GM21786 (cell line): ENCODE measurements around the gene TRIP12.
"Not testable (repeated sequence)": the region's sequence is repeated elsewhere in the genome, so short reads cannot be mapped to it uniquely, and the experiment has no call there.

Experiments
- ATAC-seq: cut with Tn5 transposase; IDR thresholded peaks from one replicate; pipeline ENCODE4 v1.9.1; 2021; ENCODE audit not compliant: unreplicated experiment

The TRIP12 gene

DNA sequence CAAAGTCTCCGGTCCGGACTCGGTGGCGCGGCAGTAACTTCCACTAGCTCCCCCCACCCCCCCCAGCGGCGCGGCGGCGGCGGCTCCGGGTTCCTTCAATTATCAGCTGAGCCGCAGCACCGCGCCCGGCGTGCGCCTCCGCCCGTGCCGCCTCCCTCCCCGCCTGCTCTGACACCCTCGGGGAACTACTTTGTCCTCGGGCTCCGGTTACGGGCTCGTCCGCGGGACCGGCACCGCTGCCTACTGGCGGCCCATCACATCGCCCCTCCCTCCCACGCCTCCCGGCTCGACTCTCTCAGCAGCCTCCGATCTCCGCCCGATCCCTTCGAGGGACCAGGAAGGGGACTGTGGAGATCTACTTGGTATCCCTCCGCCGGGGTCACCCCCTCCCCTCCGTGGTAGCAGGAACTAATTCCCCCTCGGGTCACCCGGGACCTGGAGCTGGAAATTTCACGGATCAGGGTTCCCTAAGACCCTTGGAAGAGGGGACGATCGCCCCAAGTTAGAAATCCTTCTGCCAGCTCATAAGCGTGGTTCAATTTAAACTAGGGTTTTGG lies at the start of gene TRIP12:
TRIP12 (minus strand) TSS at position 118 of the 557 bp plus-strand sequence. CDS start 41,930 bp downstream, outside the sequence.
- ATAC-seq: peak; percentile 69

DNA sequence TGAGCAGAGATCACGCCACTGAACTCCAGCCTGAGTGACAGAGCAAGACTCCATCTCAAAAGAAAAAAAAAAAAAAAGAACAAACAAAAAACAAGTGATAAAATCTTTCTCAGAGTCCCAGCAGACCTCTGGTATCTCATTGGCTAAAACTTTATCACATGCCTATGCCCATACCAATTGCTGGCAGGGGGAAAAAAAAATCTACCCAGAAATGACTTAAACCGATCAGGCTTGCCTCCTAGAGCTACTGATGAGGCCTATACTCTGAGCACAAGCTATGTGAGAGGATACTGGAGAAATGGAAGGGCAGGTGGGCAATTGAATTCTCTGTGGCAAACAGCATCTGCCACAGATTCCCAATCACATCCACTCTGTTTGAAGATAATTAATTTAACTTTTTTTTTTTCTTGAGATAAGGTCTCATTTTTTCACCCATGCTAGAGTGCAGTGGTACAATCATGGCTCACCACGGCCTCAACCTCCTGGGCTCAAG lies 49.5 kb upstream of the TRIP12 start:
- ATAC-seq: no peak

DNA sequence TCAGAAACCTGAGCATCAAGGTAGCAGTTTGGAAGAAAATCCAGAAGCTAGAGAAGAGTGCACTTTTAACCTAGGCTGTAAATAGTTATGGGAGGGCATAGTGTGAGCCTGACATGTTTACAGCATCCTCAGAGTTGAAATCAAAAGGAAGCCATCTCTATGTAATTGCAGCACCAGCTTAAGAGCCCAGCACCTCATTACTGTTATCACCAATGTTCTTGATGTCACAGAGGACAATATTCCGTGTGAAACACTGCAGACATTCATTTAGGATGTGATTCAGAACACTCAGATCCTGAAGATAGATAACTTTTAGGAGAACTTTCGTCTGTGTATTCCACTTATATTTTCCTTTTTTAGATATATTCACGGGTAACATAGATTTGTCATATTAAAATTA lies 48.6 kb upstream of the TRIP12 start:
- no peak for ATAC-seq

DNA sequence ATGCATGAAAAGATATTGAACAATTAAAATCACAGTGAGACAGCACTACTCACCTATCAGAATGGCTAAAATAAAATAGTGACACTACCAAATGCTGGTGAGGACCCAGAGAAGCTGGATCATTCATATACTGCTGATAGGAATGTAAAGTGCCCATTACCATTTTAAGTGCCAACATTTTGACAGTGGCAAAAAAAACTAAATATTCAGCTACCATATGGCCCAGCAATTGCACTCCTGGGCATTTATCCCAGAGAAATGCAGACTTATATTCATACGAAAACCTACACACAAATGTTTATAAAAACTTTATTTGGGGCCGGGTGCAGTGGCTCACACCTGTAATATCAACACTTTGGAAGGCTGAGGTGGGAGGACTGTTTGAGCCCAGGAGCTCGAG lies 48.1 kb upstream of the TRIP12 start:
- no peak for ATAC-seq

DNA sequence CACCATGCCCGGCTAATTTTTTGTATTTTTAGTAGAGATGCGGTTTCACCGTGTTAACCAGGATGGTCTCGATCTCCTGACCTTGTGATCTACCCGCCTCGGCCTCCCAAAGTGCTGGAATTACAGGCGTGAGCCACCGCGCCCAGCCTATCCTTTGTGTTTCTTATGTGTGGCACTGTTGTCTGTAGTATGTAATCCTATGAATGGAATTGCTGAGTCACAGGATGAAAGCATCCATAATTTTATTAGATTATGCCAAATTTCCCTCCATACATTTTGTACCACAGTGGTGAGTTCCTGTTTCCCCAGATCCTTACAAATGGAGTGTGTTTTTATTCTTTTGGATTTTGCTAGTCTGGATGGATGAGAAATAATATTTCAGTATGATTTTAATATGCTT lies 41.8 kb upstream of the TRIP12 start:
- ATAC-seq: not testable (repeated sequence)

DNA sequence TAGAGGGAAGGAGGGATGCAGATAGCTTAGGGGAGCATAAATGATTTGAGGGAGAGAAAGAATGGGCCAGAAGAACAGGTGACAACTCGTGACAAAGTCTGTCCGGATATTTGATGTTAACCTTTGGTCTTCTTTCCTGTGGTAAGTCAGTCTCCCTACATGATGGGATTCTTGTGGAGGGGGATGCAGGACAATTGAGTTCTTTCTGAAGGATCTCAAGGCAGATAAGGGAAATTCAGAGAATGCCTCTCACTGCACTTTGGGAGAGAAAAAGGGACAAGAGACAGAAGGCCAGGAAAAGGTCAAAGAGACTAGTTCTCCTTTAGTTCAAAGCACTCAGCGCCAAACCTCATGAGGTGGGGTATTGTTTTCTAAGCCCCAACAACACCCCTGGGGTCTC lies 34.7 kb upstream of the TRIP12 start:
- no peak for ATAC-seq

DNA sequence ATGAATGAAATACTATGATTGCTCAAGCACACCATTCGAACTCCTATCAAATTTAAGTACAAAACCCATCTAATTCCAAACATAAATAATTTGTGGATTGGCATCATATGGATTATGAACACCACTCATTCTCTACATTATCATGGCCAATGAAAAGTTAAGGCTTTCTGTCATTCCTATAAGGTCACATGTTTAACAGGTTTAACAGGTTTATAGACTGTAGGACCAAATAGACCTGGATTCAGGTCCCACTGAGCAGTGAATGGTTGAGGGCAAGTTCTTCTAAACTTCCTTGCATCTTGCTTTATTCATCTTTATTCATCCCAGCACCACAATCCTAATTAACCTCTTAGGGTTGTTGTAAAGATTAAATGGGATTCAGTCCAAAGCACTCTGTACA lies 33.9 kb upstream of the TRIP12 start:
- ATAC-seq: no peak

DNA sequence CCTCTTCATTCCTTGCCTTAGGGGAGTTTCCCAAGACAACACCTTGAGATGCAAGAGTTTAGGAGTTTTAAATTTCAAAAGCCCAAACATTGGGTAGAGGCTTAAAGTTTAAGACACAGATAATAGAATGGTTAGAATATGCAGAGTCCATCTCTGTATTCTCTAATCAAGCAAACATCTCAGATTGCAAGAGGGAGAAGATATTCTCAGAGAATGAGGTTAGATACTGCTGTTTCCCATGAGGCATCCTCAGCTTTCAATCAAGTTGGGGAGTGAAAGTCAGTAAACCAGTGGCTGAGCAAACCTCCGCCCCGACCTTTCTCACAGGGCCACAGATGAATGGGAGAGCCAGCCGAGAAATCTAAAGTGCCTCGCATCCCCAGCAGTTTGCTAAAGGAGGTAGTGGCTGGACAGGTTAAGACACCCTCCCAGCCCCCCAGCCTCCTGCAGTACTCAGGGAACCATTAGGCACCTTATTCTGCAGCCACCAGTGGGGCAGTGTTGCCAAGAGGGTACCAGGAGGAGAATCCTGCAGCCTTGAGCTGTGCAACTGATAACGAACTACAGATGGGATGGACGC lies 30.5 kb upstream of the TRIP12 start:
- ATAC-seq: no peak

DNA sequence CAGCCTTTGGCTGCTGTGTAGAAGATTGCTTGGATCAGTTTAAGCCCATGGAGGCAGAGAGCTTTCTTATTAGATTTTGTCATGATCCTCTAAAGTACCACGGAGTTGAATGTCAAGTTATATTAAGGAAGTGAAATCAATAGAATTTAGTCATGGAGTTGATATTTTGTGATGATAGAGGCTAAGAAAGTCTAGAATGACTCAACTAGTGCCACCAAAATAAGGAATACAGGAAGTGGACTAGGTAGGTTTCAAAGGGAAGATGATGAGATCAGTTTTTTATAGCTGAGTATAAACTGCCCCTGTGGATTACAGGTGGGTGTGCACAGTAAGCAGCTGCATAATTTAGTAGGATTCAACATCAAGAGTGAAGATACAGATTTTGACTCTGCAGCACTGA lies 25.7 kb upstream of the TRIP12 start:
- ATAC-seq: peak; percentile 64

DNA sequence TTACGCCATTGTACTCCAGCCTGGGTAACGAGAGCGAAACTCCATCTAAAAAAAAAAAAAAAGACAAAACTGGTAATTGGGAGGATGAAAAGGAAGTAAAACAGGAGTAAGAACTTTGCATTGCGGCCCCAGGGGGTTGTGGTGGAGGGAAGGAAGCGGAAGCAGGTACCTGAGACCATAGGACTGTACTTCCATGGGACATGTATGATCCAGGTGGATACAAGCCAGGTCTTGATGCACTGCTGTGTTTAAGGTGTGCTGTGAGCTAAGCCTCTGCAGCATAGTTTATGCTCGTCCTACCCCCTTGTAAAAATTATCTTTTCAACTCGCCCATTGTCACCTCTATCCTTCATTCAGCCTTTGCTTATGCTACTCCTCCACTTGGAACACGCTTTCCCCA lies 24.2 kb upstream of the TRIP12 start:
- ATAC-seq: no peak

DNA sequence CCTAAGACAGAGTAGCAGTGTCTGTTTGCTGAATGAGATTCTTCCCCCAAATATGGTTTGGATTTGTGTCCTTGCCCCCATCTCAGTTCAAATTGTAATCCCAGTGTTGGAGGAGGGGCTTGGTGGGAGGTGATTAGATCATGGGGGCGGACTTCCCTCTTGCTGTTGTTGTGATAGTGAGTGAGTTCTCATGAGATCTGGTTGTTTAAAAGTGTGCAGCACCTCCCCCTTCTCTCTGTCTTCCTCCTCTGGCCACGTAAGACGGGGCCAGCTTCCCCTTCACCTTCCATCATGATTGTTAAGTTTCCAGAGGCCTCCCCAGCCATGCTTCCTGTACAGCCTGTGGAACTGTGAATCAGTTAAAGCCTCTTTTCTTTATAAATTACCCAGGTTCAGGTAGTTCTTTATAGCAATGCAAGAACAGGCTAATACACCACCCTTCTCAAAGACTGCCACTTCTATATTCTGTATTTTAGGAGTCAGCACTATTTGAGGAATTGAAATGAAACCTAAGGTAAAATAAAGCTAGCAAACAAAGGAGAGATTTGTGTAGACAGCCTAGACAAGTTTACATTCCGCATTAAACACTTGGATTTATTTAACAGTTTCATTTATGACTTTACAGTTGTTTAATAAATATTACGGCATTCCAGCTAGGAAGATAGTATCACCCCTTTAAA lies 22.1 kb upstream of the TRIP12 start:
- ATAC-seq: no peak

DNA sequence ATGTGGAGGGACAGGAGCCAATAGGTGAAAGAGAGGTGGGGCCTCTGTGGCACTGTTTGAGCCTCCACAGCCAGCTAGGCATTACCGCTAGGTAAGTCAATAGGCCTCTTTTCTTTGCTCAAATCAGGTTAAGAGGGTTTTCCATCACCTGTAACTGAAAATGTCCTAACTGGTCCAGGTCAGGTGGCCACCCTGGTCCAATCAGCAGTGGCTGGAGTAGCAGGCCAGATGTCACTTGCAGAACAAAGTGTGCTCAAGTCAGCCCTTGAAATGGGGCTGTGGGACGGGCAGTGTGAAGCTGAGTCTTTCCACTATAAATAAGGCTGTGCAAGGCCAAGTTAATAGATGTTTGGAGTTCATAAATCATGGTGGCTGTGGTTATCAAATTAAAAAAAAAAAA lies 21.4 kb upstream of the TRIP12 start:
- no peak for ATAC-seq

DNA sequence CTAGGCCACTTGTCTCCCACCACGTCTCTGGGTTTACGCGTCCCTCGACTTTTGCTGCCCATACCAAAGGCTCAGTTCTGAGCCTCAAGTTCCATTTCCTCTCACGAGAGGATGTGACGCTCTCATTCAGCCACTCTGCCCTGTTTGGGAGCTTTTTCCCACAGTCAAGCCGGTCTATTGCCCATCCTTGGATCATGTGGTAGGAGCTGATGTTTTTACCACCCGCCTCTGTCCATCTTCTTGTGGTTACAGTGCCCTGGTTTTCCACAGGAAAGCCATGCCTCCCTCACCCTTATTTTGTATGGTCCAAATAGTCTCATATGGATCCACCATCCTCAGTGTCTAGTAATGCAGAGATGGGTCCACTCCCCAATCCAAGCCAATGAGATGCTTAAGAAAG lies 20.9 kb upstream of the TRIP12 start:
- no peak for ATAC-seq

DNA sequence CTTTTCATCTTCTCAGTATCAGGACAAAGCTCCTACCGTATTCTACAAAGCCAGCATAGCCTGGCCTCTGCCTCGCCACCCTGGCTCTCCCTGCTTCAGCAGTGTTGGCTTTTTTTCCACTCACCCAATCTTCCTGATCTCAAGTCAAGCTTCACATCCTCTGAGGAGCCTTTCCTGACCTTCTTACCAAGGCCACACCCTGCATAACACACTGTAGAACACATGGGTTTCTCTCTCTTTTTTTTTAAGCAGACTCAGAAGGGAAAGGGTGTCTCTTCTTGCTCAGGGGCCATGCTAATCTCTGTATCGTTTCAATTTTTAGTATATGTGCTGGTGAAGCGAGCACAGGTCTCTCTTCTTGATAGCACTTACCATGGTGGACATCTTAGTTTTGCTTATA lies 15.7 kb upstream of the TRIP12 start:
- ATAC-seq: no peak

DNA sequence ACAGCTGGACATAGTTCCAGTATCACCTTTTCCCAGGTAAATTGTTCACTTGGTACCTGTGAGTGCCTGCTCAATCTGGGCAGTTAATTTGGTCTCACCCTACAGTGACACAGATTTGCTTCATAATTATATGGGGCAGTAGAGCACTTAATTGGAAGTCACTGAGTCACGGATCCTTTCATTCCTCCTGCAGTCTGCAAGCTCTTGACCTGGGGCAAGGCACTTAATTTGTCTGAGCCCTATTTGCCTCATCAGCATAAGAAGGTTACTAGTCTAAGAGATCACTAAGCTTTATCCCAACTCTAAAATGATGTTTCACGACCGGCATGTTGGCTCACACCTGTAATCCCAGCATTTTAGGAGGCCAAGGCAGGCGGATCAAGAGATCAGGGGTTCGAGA lies 9.4 kb upstream of the TRIP12 start:
- no peak for ATAC-seq

DNA sequence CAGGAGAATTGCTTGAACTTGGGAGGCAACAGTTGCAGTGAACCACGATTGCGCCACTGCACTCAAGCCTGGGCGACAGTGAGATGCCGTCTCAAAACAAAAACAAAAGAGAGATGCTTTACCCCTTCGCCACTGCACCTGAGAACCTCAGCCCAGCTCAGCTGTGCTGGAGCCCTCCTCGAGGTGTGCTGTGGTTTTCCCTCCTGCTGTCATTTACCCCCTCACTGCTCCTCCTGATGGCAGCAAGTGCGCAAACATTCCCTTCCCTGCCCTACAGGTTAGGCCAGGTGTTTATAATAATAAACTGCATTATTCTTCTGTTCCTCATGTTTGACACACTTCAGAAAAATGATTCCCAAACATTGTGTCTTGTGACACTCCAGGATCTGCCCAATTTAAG lies 8.8 kb upstream of the TRIP12 start:
- no peak for ATAC-seq

DNA sequence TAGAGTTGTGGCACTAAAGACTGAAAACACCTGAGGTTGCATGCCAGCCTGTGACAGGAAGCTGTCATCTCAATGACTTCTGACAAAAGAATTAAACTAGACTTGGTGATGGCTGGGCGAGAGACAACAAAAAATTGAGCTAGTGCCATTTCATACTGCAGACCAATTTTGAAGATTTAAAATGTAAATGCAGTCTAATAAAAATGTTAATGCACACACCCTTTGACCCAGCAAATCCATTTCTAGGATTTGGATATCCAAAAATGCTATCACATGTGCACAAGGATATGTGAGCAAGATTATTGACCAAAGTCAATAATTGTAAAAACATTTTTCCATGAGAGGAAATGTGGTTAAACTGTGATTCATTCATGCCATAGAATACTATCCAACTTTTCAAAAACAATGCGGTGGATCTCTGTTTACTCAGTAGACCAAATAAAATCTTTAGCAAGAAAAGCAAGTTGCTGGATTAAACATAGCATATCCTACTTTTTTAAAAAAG lies 6.1 kb upstream of the TRIP12 start:
- ATAC-seq: no peak

DNA sequence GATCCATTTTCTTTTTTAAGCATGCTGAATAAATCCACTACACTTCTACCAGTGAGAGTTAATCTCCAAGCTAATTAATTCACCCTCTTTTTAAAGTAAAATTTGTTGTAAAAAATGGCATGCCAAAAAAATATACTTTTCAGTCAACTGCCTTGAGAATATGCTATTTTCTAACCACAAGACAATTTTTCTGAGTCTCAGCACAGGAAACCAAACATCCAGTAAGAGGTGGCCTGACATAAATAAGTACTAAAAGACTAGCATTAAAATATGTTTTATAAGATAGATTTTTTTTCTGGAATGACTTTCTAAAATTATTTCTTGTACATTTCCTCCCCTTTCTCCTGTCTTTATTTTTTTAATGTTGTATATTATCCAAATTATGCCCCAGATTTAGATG lies 3.4 kb upstream of the TRIP12 start:
- no peak for ATAC-seq

DNA sequence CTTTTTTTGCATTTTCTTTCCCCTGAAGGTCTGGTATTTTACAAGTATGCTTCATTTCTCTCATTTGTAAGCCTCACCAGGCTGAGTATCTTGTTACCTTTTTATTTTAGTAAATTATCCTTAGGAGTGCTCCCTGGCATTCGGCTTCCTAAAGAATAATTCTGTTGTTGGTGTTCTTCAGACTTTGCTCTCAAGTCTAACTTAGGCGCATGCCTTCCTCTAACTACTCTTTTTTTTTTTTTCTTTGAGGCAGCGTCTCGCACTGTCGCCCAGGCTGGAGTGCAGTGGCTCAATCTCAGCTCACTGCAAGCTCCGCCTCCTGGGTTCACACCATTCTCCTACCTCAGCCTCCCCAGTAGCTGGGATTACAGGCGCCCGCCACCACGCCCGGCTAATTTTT lies 2.7 kb upstream of the TRIP12 start:
- ATAC-seq: not testable (repeated sequence)

DNA sequence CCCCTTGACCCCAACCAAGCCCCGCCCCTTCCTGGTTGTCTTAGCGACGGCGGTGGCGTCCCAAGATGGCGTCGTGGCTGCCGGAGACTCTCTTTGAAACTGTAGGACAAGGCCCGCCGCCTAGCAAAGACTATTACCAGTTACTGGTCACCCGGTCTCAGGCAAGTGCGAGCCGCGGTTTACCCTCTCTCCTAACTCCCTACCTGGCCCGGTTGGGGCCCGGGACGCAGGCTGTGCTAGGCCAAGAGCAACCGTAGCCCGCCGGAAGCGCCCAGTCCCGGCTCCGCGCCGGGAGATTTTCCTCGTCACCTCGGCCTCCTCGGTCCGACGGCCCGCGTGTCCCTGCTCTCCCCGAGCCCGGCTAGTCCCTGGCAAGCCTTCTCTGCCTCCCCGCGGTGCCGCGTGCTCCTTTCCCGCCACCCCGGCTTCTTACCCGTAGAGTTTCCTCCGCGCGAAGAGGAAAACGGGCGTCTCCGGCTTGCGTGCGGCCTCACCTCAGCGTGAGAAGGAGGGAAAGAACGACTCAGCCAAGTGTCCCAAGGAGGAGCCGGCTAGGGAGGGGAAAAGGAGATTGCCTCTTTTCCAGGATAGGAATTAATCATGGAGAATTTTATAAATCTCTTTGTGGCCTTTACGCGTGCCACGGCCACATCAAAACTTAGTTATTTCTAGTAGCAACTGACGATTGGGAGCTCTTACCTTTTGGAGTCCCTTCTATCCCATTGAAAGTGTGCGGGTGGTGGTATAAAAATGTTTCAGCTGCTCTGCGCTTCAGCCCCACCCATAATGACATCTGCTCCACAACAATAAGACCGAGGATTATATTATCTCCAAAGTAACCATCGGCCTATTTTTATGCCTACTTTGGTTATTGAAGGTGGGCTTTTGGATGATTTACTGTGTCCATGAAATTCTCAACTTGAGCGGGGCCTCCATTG lies 909 bp upstream of the TRIP12 start, which contains the start of gene FBXO36:
FBXO36 (plus strand) TSS at position 55 of the 938 bp plus-strand sequence; CDS start at position 66, 11 bp downstream.
- ATAC-seq: peak; percentile 65
